RCC 7860 (cell line): ENCODE data around the gene MAP7.
"Not testable (repeated sequence)": the region's sequence is repeated elsewhere in the genome, so short reads cannot be mapped to it uniquely, and the experiment has no call there.

ENCODE experiments used
- DNase-seq: peaks from one replicate; pipeline ENCODE4 v3.0.0-alpha.2; 2015; ENCODE audit warnings: low spot score
- FAIRE-seq: peaks from 2 replicates; lab custom pipeline; 2012; peaks lifted over from hg19 to GRCh38; lab: Jason Lieb, UNC

The MAP7 gene

GRCh38 chr6:136475686-136476085 lies 74.5 kb downstream of the MAP7 start:
- FAIRE-seq (no peak), DNase-seq (no peak)

- FAIRE-seq (no peak), DNase-seq (no peak)
These were observed 76.0 kb downstream of the MAP7 start for GRCh38 chr6:136474241-136474640.

- DNase-seq (no peak), FAIRE-seq (no peak)
These were observed 78.3 kb downstream of the MAP7 start for GRCh38 chr6:136471922-136472321.

GRCh38 chr6:136471372-136471771 lies 78.8 kb downstream of the MAP7 start:
- FAIRE-seq (no peak), DNase-seq (no peak)

- DNase-seq (no peak), FAIRE-seq (no peak)
These were observed 80.2 kb downstream of the MAP7 start for GRCh38 chr6:136470044-136470443.

GRCh38 chr6:136469154-136469553 lies 81.1 kb downstream of the MAP7 start:
- DNase-seq: no peak
- no peak for FAIRE-seq

- FAIRE-seq: no peak
These were observed 81.5 kb downstream of the MAP7 start for GRCh38 chr6:136468711-136469110.

GRCh38 chr6:136467186-136467585 lies 83.0 kb downstream of the MAP7 start:
- no peak for FAIRE-seq

More at GRCh38 chr6:136468711-136469110, 81.5 kb downstream of the MAP7 start:
- DNase-seq: no peak

GRCh38 chr6:136466777-136467176 lies 83.4 kb downstream of the MAP7 start:
- peak; percentile 94 for FAIRE-seq
- DNase-seq: peak; percentile 63

More at GRCh38 chr6:136467186-136467585, 83.0 kb downstream of the MAP7 start:
- DNase-seq: no peak

- peak; percentile 69 for FAIRE-seq
These were observed 84.4 kb downstream of the MAP7 start for GRCh38 chr6:136465766-136466303.

GRCh38 chr6:136464874-136465273 lies 85.3 kb downstream of the MAP7 start:
- no peak for DNase-seq
- FAIRE-seq: no peak

More at GRCh38 chr6:136465766-136466303, 84.4 kb downstream of the MAP7 start:
- no peak for DNase-seq

- FAIRE-seq (no peak), DNase-seq (no peak)
These were observed 86.1 kb downstream of the MAP7 start for GRCh38 chr6:136464148-136464547.

- FAIRE-seq: no peak
- DNase-seq: no peak
These were observed 86.5 kb downstream of the MAP7 start for GRCh38 chr6:136463743-136464142.

GRCh38 chr6:136446579-136447187 lies 103.5 kb downstream of the MAP7 start:
- FAIRE-seq (no peak), DNase-seq (no peak)

GRCh38 chr6:136446145-136446544 lies 104.1 kb downstream of the MAP7 start:
- FAIRE-seq: no peak
- no peak for DNase-seq

GRCh38 chr6:136445063-136445462 lies 105.2 kb downstream of the MAP7 start:
- DNase-seq (no peak), FAIRE-seq (no peak)

GRCh38 chr6:136440203-136440602 lies 110.0 kb downstream of the MAP7 start:
- FAIRE-seq (no peak), DNase-seq (peak; percentile 12)

- FAIRE-seq: peak; percentile 88
- DNase-seq: peak; percentile 53
These were observed 110.6 kb downstream of the MAP7 start for GRCh38 chr6:136439514-136440190.

- DNase-seq (no peak), FAIRE-seq (no peak)
These were observed 111.8 kb downstream of the MAP7 start for GRCh38 chr6:136438441-136438840.

- FAIRE-seq (no peak), DNase-seq (no peak)
These were observed 113.0 kb downstream of the MAP7 start for GRCh38 chr6:136437246-136437645.

- DNase-seq (no peak), FAIRE-seq (no peak)
These were observed 115.1 kb downstream of the MAP7 start for GRCh38 chr6:136435101-136435500.

GRCh38 chr6:136431306-136431705 lies 118.9 kb downstream of the MAP7 start:
- DNase-seq, FAIRE-seq: not testable (repeated sequence)
